IMR-90 (cell line): Measurements from ENCODE around the gene ZFHX3. TPM values are rescaled to one million over a fixed set of nuclear protein-coding genes. Genes with fewer than 3 reads are reported as not detected.
A peak's percentile ranks its signal among the peaks of the same experiment; 100 is the strongest.

Experiments used
- ATAC-seq: fragments of 200-7000 bp; cut with Tn5 transposase; 2 replicates; pipeline ENCODE4 v1.9.1; 2020; ENCODE audit warnings: low read depth, mild to moderate bottlenecking, moderate library complexity
- BruUV-seq: library from RNA; stranded (reverse); fragments of 400-500 nt; replicated peaks from 2 replicates; lab custom pipeline; 2021; lab: Mats Ljungman, UMichigan
- CTCF ChIA-PET: fragments of 300-600 bp; formaldehyde crosslinking; extraction: SDS; loops from one replicate; lab custom pipeline; 2021; ENCODE audit warnings: antibody characterized with exemption; lab: Yijun Ruan, JAX
- POLR2A ChIA-PET: fragments of 300-600 bp; sonication (Branson Sonifier 250); formaldehyde crosslinking; loops from one replicate; lab custom pipeline; 2022; ENCODE audit warnings: antibody characterized with exemption; ENCODE audit not compliant: unreplicated experiment; lab: Charles Lee
- DNase-seq: peaks from one replicate; pipeline ENCODE4 v3.0.0; 2013
- H2AFZ ChIP-seq: replicated peaks from 2 replicates; pipeline ENCODE3; 2013; ENCODE audit warnings: low read length, mild to moderate bottlenecking; ENCODE audit not compliant: poor library complexity
- H2AK5ac ChIP-seq: 2 replicates; pipeline ENCODE4 v1.6.1; 2013; ENCODE audit warnings: low read depth, low read length, inconsistent platforms
- H2AK9ac ChIP-seq: replicated peaks from 2 replicates; pipeline ENCODE3; 2013; ENCODE audit warnings: mild to moderate bottlenecking, low read depth, low read length, moderate library complexity; ENCODE audit not compliant: poor library complexity
- H2BK120ac ChIP-seq: 2 replicates; pipeline ENCODE4 v1.6.1; 2013; ENCODE audit warnings: low read depth, low read length, inconsistent platforms
- H2BK15ac ChIP-seq: 3 replicates; pipeline ENCODE4 v1.6.1; 2013; ENCODE audit warnings: low read depth, low read length, inconsistent platforms
- H2BK20ac ChIP-seq: 2 replicates; pipeline ENCODE4 v1.6.1; 2013; ENCODE audit warnings: low read depth, mild to moderate bottlenecking, inconsistent platforms, low read length, moderate library complexity
- H2BK5ac ChIP-seq: 2 replicates; pipeline ENCODE4 v1.6.1; 2013; ENCODE audit warnings: mild to moderate bottlenecking, low read depth, low read length, inconsistent platforms; ENCODE audit not compliant: poor library complexity, severe bottlenecking
- H3K14ac ChIP-seq: replicated peaks from 2 replicates; pipeline ENCODE4 v1.6.1; 2013; ENCODE audit warnings: low read depth, low read length, inconsistent platforms
- H3K18ac ChIP-seq: 2 replicates; pipeline ENCODE4 v1.6.1; 2013; ENCODE audit warnings: low read depth, low read length, control low read depth
- H3K23ac ChIP-seq: 2 replicates; pipeline ENCODE4 v1.6.1; 2013; ENCODE audit warnings: low read depth, low read length, inconsistent platforms
- H3K27ac ChIP-seq: 2 replicates; pipeline ENCODE4 v1.5.1; 2013; ENCODE audit warnings: mild to moderate bottlenecking, control low read depth, low read length; ENCODE audit not compliant: insufficient read depth
- H3K27me3 ChIP-seq: 2 replicates; pipeline ENCODE4 v1.6.1; 2013; ENCODE audit warnings: low read length; ENCODE audit not compliant: control insufficient read depth, insufficient read depth
- H3K36me3 ChIP-seq: 2 replicates; pipeline ENCODE4 v1.6.1; 2013; ENCODE audit warnings: low read length, mixed read lengths; ENCODE audit not compliant: control insufficient read depth, insufficient read depth
- H3K4ac ChIP-seq: 2 replicates; pipeline ENCODE4 v1.6.1; 2013; ENCODE audit warnings: low read depth, low read length, inconsistent platforms
- H3K4me1 ChIP-seq: 2 replicates; pipeline ENCODE4 v1.6.1; 2013; ENCODE audit warnings: low read length, mixed read lengths; ENCODE audit not compliant: control insufficient read depth, insufficient read depth
- H3K4me2 ChIP-seq: 2 replicates; pipeline ENCODE4 v1.6.1; 2013; ENCODE audit warnings: low read depth, mild to moderate bottlenecking, control low read depth, low read length, moderate library complexity
- H3K4me3 ChIP-seq: 2 replicates; pipeline ENCODE4 v1.5.1; 2013; ENCODE audit warnings: low read depth, mild to moderate bottlenecking, control low read depth, low read length, moderate library complexity; ENCODE audit not compliant: insufficient read depth
- H3K56ac ChIP-seq: 2 replicates; pipeline ENCODE4 v1.6.1; 2013; ENCODE audit warnings: low read length, inconsistent platforms; ENCODE audit not compliant: insufficient read depth; ENCODE audit errors: extremely low read depth
- H3K79me1 ChIP-seq, 2 experiments: 2 replicates each; pipeline ENCODE4 v1.6.1; 2013; ENCODE audit warnings: low read length in 2 of 2, inconsistent platforms in 1 of 2, low read depth in 1 of 2
- H3K9ac ChIP-seq: 2 replicates; pipeline ENCODE4 v1.6.1; 2013; ENCODE audit warnings: low read depth, low read length, control low read depth
- H3K9me1 ChIP-seq: 2 replicates; pipeline ENCODE4 v1.6.1; 2013; ENCODE audit warnings: low read length, inconsistent platforms; ENCODE audit not compliant: insufficient read depth
- H3K9me3 ChIP-seq: 2 replicates; pipeline ENCODE4 v1.6.1; 2013; ENCODE audit warnings: low read length; ENCODE audit not compliant: control insufficient read depth, insufficient read depth
- H4K20me1 ChIP-seq: 2 replicates; pipeline ENCODE4 v1.6.1; 2013; ENCODE audit warnings: low read length, inconsistent platforms; ENCODE audit not compliant: insufficient read depth
- H4K5ac ChIP-seq: 2 replicates; pipeline ENCODE4 v1.6.1; 2013; ENCODE audit warnings: mild to moderate bottlenecking, low read depth, low read length, control low read depth
- H4K8ac ChIP-seq, 2 experiments: 2 replicates each; pipeline ENCODE4 v1.6.1; 2013; ENCODE audit warnings: low read depth in 2 of 2, low read length in 2 of 2, control low read depth in 1 of 2, inconsistent platforms in 1 of 2
- H4K91ac ChIP-seq: 2 replicates; pipeline ENCODE4 v1.6.1; 2013; ENCODE audit warnings: low read depth, low read length, inconsistent platforms; ENCODE audit not compliant: insufficient read depth
- BHLHE40 ChIP-seq: fragments of 150-350 bp; IDR thresholded peaks from 2 replicates; pipeline ENCODE4 v1.6.1; 2016; ENCODE audit warnings: mild to moderate bottlenecking, low read depth, low read length
- FOS ChIP-seq: fragments of 150-350 bp; IDR thresholded peaks from 2 replicates; pipeline ENCODE4 v1.6.1; 2016; ENCODE audit warnings: low read depth, low read length
- RFX5 ChIP-seq: IDR thresholded peaks from 2 replicates; pipeline ENCODE4 v1.8.0; 2012; ENCODE audit warnings: low read depth, mild to moderate bottlenecking, low read length, moderate library complexity
- WGBS, 2 experiments: methylation state at CpG; one replicate each; pipeline versions ENCODE4 v1.1.5 to v1.1.7; 2013; ENCODE audit warnings: missing lambda C conversion rate in 2 of 2; ENCODE audit not compliant: insufficient read length in 1 of 2; ENCODE audit errors: extremely low coverage in 2 of 2; 5-methylcytosine and 5-hydroxymethylcytosine counted together
- dilution Hi-C: fragments of 300-500 bp; cut with HindIII; formaldehyde crosslinking; loops from one replicate; pipeline ENCODE4 v1.14.3; 2018; ENCODE audit warnings: low sequenced_read_pairs; ENCODE audit not compliant: unreplicated experiment
- in situ Hi-C: fragments of 300-500 bp; cut with MboI; formaldehyde crosslinking; loops from 3 replicates; pipeline ENCODE4 v1.14.3; 2019; ENCODE audit warnings: low sequenced_read_pairs, inconsistent platforms, mixed read lengths
- intact Hi-C: fragments of 100-400 bp; cut with micrococcal nuclease; formaldehyde crosslinking; loops from 2 replicates; pipeline ENCODE4 v1.10.0; 2022
- polyA plus RNA-seq, 3 experiments: library from polyadenylated mRNA; depleted of rRNA; stranded (reverse); fragments of >200 nt; gene quantifications; 2 replicates each; pipeline ENCODE4 v1.2.3, GENCODE V29; 2012; ENCODE audit warnings: low replicate concordance in 1 of 3
- total RNA-seq: library from RNA; depleted of rRNA; stranded (reverse); fragments of >200 nt; gene quantifications from 2 replicates; pipeline ENCODE4 v1.2.3, GENCODE V29; 2012

ZFHX3 gene
- total and polyA plus RNA-seq, 2 of the 4 experiments (the other 2 are of a cell fraction), result 1.4 to 1.7 TPM

GRCh38 chr16:73083271-73083670 is 35.3 kb upstream of the ZFHX3 start:
- peak overlapping the region; percentile 61 for H2BK5ac ChIP-seq
- no peak overlapping the region for H3K23ac ChIP-seq
- WGBS, 2 experiments, result no CpG with 5 or more reads among the region's 3 CpGs
- no peak overlapping the region for H3K56ac ChIP-seq
- H3K4me2 ChIP-seq, result no peak overlapping the region
- H4K20me1 ChIP-seq, result no peaks in the 10 kb centered on the region
- H2AK9ac ChIP-seq, result no peak overlapping the region
- CTCF ChIA-PET, result interaction anchor here (0.6 kb wide), 1 partner anchor 614 kb away, joined by 3 read pairs; no protein-coding TSS in a partner anchor
- peak overlapping the region; percentile 70; the same call in 1 of the 3 replicates for H2BK15ac ChIP-seq
- H4K91ac ChIP-seq, result peak overlapping the region; percentile 73; the same call in 1 of the 2 replicates
- no peaks in the 10 kb centered on the region for H3K36me3 ChIP-seq
- in situ Hi-C loops, result no loop called here
- peak overlapping the region; percentile 39; the same call in 1 of the 2 replicates for H3K18ac ChIP-seq
- peak overlapping the region; percentile 75; the same call in 1 of the 2 replicates for H2BK120ac ChIP-seq
- peak overlapping the region; percentile 43; the same call in 1 of the 2 replicates for H3K27ac ChIP-seq
- H3K9me1 ChIP-seq, result peaks cover 2% of the 10 kb centered on the region; the same call in 1 of the 2 replicates
- H2BK20ac ChIP-seq, result peak overlapping the region; percentile 57; the same call in 1 of the 2 replicates
- POLR2A ChIA-PET, result no interaction called here
- dilution Hi-C loops, result no loop called here
- DNase-seq, result no peak
- H3K4me1 ChIP-seq, result no peaks in the 10 kb centered on the region
- no peaks in the 10 kb centered on the region for H3K27me3 ChIP-seq
- no peak overlapping the region for H3K9ac ChIP-seq
- peak overlapping the region; percentile 42; the same call in 1 of the 2 replicates for H4K5ac ChIP-seq
- peak overlapping the region; percentile 85; the same call in 1 of the 2 replicates for H3K14ac ChIP-seq
- H2AK5ac ChIP-seq, result peak overlapping the region; percentile 94; the same call in 1 of the 2 replicates
- intact Hi-C loops, result no loop called here
- no peak for ATAC-seq
- peak overlapping the region; percentile 74; the same call in 1 of the 2 replicates for H3K4ac ChIP-seq
- H3K4me3 ChIP-seq, result no peak overlapping the region
- H3K79me1 ChIP-seq, result no peaks in the 10 kb centered on the region
- no TSS peak for BruUV-seq
- peak overlapping the region in 1 of 2 experiments; percentile 70; a peak in 1 of 4 replicates for H4K8ac ChIP-seq
- H3K9me3 ChIP-seq, result no peaks in the 10 kb centered on the region
- H2AFZ ChIP-seq, result no peak overlapping the region
- TF ChIP-seq BHLHE40 (no peak), RFX5 (no peak), FOS (no peak)
